OCI-LY7 (cell line): ENCODE measurements around the gene SH3RF3. TPM values are rescaled to one million over a fixed set of nuclear protein-coding genes. Genes with fewer than 3 reads are reported as not detected.

Experiments
- BruUV-seq: library from RNA; stranded (reverse); fragments of 400-500 nt; replicated peaks from 2 replicates; lab custom pipeline; 2021; lab: Mats Ljungman, UMichigan
- CTCF ChIA-PET: fragments of 300-600 bp; sonication (Branson Sonifier 250); formaldehyde crosslinking; loops from one replicate; lab custom pipeline; 2022; ENCODE audit warnings: antibody characterized with exemption; ENCODE audit not compliant: unreplicated experiment; lab: Charles Lee
- POLR2A ChIA-PET: fragments of 300-600 bp; sonication (Branson Sonifier 250); formaldehyde crosslinking; loops from one replicate; lab custom pipeline; 2022; ENCODE audit warnings: antibody characterized with exemption; lab: Charles Lee
- DNase-seq: peaks from one replicate; pipeline ENCODE4 v3.0.0-alpha.2; 2015; ENCODE audit warnings: low spot score
- H2AFZ ChIP-seq: fragments of 200-600 bp; sonication (generic), shearing (Covaris generic); 2 replicates; pipeline ENCODE4 v1.6.1; 2014; ENCODE audit warnings: mild to moderate bottlenecking, antibody characterized with exemption, low read length, moderate library complexity
- H3K27ac ChIP-seq: fragments of 200-600 bp; sonication (generic); 2 replicates; pipeline ENCODE4 v1.5.1; 2014; ENCODE audit warnings: mixed run types, low read depth, mild to moderate bottlenecking, moderate library complexity, low read length, inconsistent platforms; ENCODE audit not compliant: poor library complexity, severe bottlenecking
- H3K36me3 ChIP-seq: fragments of 200-600 bp; sonication (generic); 2 replicates; pipeline ENCODE4 v1.6.1; 2014; ENCODE audit warnings: mild to moderate bottlenecking, antibody characterized with exemption, low read length, moderate library complexity, mixed read lengths; ENCODE audit not compliant: insufficient read depth
- H3K4me1 ChIP-seq: fragments of 200-600 bp; sonication (generic); 2 replicates; pipeline ENCODE4 v1.5.1; 2014; ENCODE audit warnings: mild to moderate bottlenecking, low read length; ENCODE audit not compliant: insufficient read depth, poor library complexity, severe bottlenecking
- H3K4me2 ChIP-seq: fragments of 200-600 bp; sonication (generic); 2 replicates; pipeline ENCODE4 v1.6.1; 2014; ENCODE audit warnings: mild to moderate bottlenecking, low read length
- H3K4me3 ChIP-seq: fragments of 200-600 bp; sonication (generic); 2 replicates; pipeline ENCODE4 v1.5.1; 2014; ENCODE audit warnings: mild to moderate bottlenecking, low read depth, low read length; ENCODE audit not compliant: poor library complexity, severe bottlenecking
- H3K79me2 ChIP-seq: fragments of 200-600 bp; sonication (generic); 2 replicates; pipeline ENCODE4 v1.6.1; 2016; ENCODE audit warnings: low read depth, mild to moderate bottlenecking, low read length, moderate library complexity, mixed read lengths; ENCODE audit not compliant: insufficient read depth
- H3K9me2 ChIP-seq: fragments of 200-600 bp; sonication (generic); 2 replicates; pipeline ENCODE4 v1.6.1; 2016; ENCODE audit warnings: mild to moderate bottlenecking, low read length, mixed read lengths; ENCODE audit not compliant: insufficient read depth
- H3K9me3 ChIP-seq: fragments of 200-600 bp; sonication (generic); 2 replicates; pipeline ENCODE4 v1.6.1; 2014; ENCODE audit warnings: mild to moderate bottlenecking, mixed run types, low read length, mixed read lengths
- H4K20me1 ChIP-seq: fragments of 200-600 bp; sonication (generic); 2 replicates; pipeline ENCODE4 v1.6.1; 2014; ENCODE audit warnings: mild to moderate bottlenecking, antibody characterized with exemption, low read length, moderate library complexity, mixed read lengths; ENCODE audit not compliant: insufficient read depth
- CTCF ChIP-seq: fragments of 200-600 bp; sonication (generic); conservative IDR thresholded peaks from 2 replicates; pipeline ENCODE4 v1.5.1; 2014; ENCODE audit warnings: mild to moderate bottlenecking, antibody characterized with exemption, low read length, moderate library complexity, mixed read lengths
- EZH2phosphoT487 ChIP-seq: fragments of 200-600 bp; sonication (generic); IDR thresholded peaks from 2 replicates; pipeline ENCODE4 v1.6.1; 2018; ENCODE audit warnings: low read depth, borderline replicate concordance, mild to moderate bottlenecking, mixed run types, antibody characterized with exemption, low read length, moderate library complexity, mixed read lengths
- intact Hi-C: fragments of 100-400 bp; cut with micrococcal nuclease; formaldehyde crosslinking; loops from one replicate; pipeline ENCODE4 v1.10.0; 2022; ENCODE audit not compliant: unreplicated experiment
- total RNA-seq, 2 experiments: library from RNA; depleted of rRNA in 1 of 2; stranded (reverse); fragments of >200 nt in 1 of 2; shearing (Covaris generic) in 1 of 2; gene quantifications; 2 replicates each; pipeline ENCODE4 v1.2.3, GENCODE V29; 2014 to 2022

The SH3RF3 gene
- total RNA-seq, 2 experiments from 2014 or later, result not detected

DNA sequence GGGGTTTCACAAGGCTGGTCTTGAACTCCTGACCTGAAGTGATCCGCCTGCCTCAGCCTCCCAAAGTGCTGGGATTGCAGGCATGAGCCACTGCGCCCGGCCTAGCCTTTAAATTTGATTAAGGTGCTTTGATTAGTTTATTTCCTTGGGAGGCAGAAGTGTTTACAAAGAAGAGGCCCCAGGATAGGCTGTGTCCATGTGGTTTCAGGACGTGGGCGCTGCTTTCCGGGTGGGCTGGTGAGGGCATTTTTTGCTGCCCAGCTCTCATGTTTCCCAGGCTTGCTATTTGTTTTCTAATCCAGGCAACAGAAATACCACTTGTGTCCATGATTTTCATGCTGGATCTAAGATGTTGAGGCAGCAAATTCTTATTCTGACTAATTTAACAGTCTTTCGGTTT, 124.2 kb downstream of the SH3RF3 start:
- intact Hi-C loops, result no loop called here
- no peak overlapping the region for H2AFZ ChIP-seq
- no peaks in the 10 kb centered on the region for H3K79me2 ChIP-seq
- no peaks in the 10 kb centered on the region for H3K9me2 ChIP-seq
- H3K9me3 ChIP-seq, result no peaks in the 10 kb centered on the region
- no peak for TF ChIP-seq CTCF
- TF ChIP-seq EZH2phosphoT487, result no peak
- no peaks in the 10 kb centered on the region for H3K36me3 ChIP-seq
- POLR2A ChIA-PET, result no interaction called here
- no peaks in the 10 kb centered on the region for H4K20me1 ChIP-seq
- no peak for DNase-seq
- H3K4me3 ChIP-seq, result no peak overlapping the region
- no peak overlapping the region for H3K27ac ChIP-seq
- peaks cover 11% of the 10 kb centered on the region for H3K4me1 ChIP-seq
- CTCF ChIA-PET, result no interaction called here
- no TSS peak for BruUV-seq
- no peak overlapping the region for H3K4me2 ChIP-seq

- no peaks in the 10 kb centered on the region for H3K9me3 ChIP-seq
- POLR2A ChIA-PET, result no interaction called here
- TF ChIP-seq EZH2phosphoT487 (no peak), CTCF (no peak)
- no peaks in the 10 kb centered on the region for H3K79me2 ChIP-seq
- peak; percentile 14 for DNase-seq
- intact Hi-C loops, result no loop called here
- no peaks in the 10 kb centered on the region for H3K36me3 ChIP-seq
- BruUV-seq, result no TSS peak
- peaks cover 11% of the 10 kb centered on the region for H3K4me1 ChIP-seq
- H3K4me3 ChIP-seq, result no peak overlapping the region
- H3K4me2 ChIP-seq, result no peak overlapping the region
- no peak overlapping the region for H2AFZ ChIP-seq
- H4K20me1 ChIP-seq, result no peaks in the 10 kb centered on the region
- H3K27ac ChIP-seq, result no peak overlapping the region
- CTCF ChIA-PET, result no interaction called here
- no peaks in the 10 kb centered on the region for H3K9me2 ChIP-seq
These were observed 125.3 kb downstream of the SH3RF3 start for GRCh38 chr2:109254174-109254904.

DNA sequence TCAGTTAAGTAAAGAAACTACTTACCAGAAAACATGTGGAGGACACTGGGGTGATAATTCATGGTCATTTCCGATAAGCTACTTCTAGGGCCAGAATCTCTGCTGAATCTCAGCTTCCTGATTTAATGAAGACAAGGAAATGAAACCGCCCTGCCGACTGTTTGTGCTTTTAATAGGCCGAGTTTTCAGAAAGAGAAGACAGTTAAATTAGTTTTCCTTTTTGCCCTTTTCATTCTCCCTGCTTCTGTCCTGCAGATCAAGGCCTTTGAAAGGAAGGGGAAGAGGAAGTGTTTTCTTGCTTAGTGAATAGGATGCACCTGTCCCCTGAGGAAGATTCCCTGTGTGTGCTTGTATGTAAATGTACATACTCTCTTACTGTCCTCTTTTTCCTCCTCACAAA, 126.6 kb downstream of the SH3RF3 start:
- Histone ChIP-seq H3K9me2 (no peaks in the 10 kb centered on the region), H4K20me1 (no peaks in the 10 kb centered on the region), H3K4me2 (peak overlapping the region; percentile 49), H3K9me3 (no peaks in the 10 kb centered on the region), H3K79me2 (no peaks in the 10 kb centered on the region), H3K4me1 (peaks cover 11% of the 10 kb centered on the region), H2AFZ (no peak overlapping the region), H3K4me3 (no peak overlapping the region), H3K36me3 (no peaks in the 10 kb centered on the region), H3K27ac (no peak overlapping the region)
- ChIA-PET CTCF (no interaction called here), POLR2A (interaction anchor here (1.3 kb wide), 1 partner anchor 18 kb away, joined by 4 read pairs; no protein-coding TSS in a partner anchor)
- intact Hi-C loops, result no loop called here
- no peak for TF ChIP-seq EZH2phosphoT487
- TF ChIP-seq CTCF, result no peak
- BruUV-seq, result no TSS peak
- peak; percentile 14 for DNase-seq
